Left lobe of liver (tissue), 2 donors: Measurements from ENCODE around the gene ENO2. TPM values are rescaled to one million over a fixed set of nuclear protein-coding genes. Genes with fewer than 3 reads are reported as not detected.
"Not testable (repeated sequence)": the region's sequence is repeated elsewhere in the genome, so short reads cannot be mapped to it uniquely, and the experiment has no call there.

Source experiments
- ATAC-seq: fragments of 200-7000 bp; cut with Tn5 transposase; one replicate; pipeline ENCODE4 v1.9.1; 2020; ENCODE audit warnings: mild to moderate bottlenecking, moderate library complexity
- DNase-seq: peaks from one replicate; pipeline ENCODE4 v3.0.0-alpha.2; 2020; ENCODE audit warnings: low spot score
- total RNA-seq: library from RNA; stranded (reverse); gene quantifications from one replicate; pipeline ENCODE4 v1.2.1, GENCODE V29; 2021
- donor health status: DM: no; HTN: no; CAD: no; lungs with moderate emphysema.
- donor health status: DM: no; HTN: yes; CAD: no.

ENO2 gene
- total RNA-seq, 1 donor from 2014 or later, result 3.6 TPM

- DNase-seq, result not testable (repeated sequence)
Observed at GRCh38 chr12:6886206-6886999, 28.0 kb upstream of the ENO2 start.

GRCh38 chr12:6887460-6887859 lies 26.9 kb upstream of the ENO2 start:
- ATAC-seq, result no peak

More at GRCh38 chr12:6886206-6886999, 28.0 kb upstream of the ENO2 start:
- not testable (repeated sequence) for ATAC-seq

GRCh38 chr12:6888360-6888759 lies 26.0 kb upstream of the ENO2 start:
- ATAC-seq, result no peak
- DNase-seq, result no peak

More at GRCh38 chr12:6887460-6887859, 26.9 kb upstream of the ENO2 start:
- DNase-seq, result no peak

- DNase-seq, ATAC-seq: not testable (repeated sequence)
Observed at GRCh38 chr12:6888794-6889193, 25.6 kb upstream of the ENO2 start.

GRCh38 chr12:6889775-6890573 lies 24.4 kb upstream of the ENO2 start:
- DNase-seq, result not testable (repeated sequence)

GRCh38 chr12:6890789-6891645 lies 23.4 kb upstream of the ENO2 start:
- DNase-seq (peak; percentile 99), ATAC-seq (peak; percentile 97)

More at GRCh38 chr12:6889775-6890573, 24.4 kb upstream of the ENO2 start:
- ATAC-seq, result not testable (repeated sequence)

- ATAC-seq, result peak; percentile 2
- DNase-seq, result no peak
Observed at GRCh38 chr12:6891646-6892001, 22.8 kb upstream of the ENO2 start.

GRCh38 chr12:6892683-6893082 lies 21.7 kb upstream of the ENO2 start:
- ATAC-seq, DNase-seq: not testable (repeated sequence)

- DNase-seq (no peak), ATAC-seq (no peak)
Observed at GRCh38 chr12:6894321-6894720, 20.1 kb upstream of the ENO2 start.

GRCh38 chr12:6896846-6897435 lies 17.4 kb upstream of the ENO2 start:
- ATAC-seq, result no peak

GRCh38 chr12:6899427-6899826 lies 15.0 kb upstream of the ENO2 start:
- DNase-seq (no peak), ATAC-seq (no peak)

More at GRCh38 chr12:6896846-6897435, 17.4 kb upstream of the ENO2 start:
- DNase-seq, result no peak

GRCh38 chr12:6899837-6900519 lies 14.4 kb upstream of the ENO2 start:
- ATAC-seq (peak; percentile 5), DNase-seq (no peak)

- DNase-seq, result no peak
- ATAC-seq, result no peak
Observed at GRCh38 chr12:6902448-6902847, 11.9 kb upstream of the ENO2 start.

GRCh38 chr12:6903722-6904121 lies 10.7 kb upstream of the ENO2 start:
- ATAC-seq (no peak), DNase-seq (no peak)

GRCh38 chr12:6904280-6905276 lies 9.8 kb upstream of the ENO2 start, which contains the start of gene LRRC23:
TSS of gene LRRC23 (plus strand) at chr12:6904822. CDS start at chr12:6905634, 812 bp downstream.
- DNase-seq (peak; percentile 99), ATAC-seq (peak; percentile 97)

- no peak for DNase-seq
- no peak for ATAC-seq
Observed at GRCh38 chr12:6905414-6906040, 8.9 kb upstream of the ENO2 start.

- ATAC-seq, DNase-seq: not testable (repeated sequence)
Observed at GRCh38 chr12:6908141-6908540, 6.2 kb upstream of the ENO2 start.
